K562 (cell line): ENCODE measurements around the gene H2AZ2. TPM values are rescaled to one million over a fixed set of nuclear protein-coding genes. Genes with fewer than 3 reads are reported as not detected.

Experiments
- FOXA3 ChIP-seq, 2 experiments: fragments of 450-650 bp in 1 of 2; sonication (generic) in 1 of 2; formaldehyde crosslinking; IDR thresholded peaks in 1 of 2; conservative IDR thresholded peaks in 1 of 2; 2 replicates each; pipeline versions ENCODE4 v1.4.0 to v1.8.0; 2020 to 2022; ENCODE audit warnings: mild to moderate bottlenecking in 2 of 2, missing genetic modification reagents in 1 of 2
- FOXM1 ChIP-seq, 2 experiments: fragments of 450-650 bp in 1 of 2; sonication (generic) in 1 of 2; formaldehyde crosslinking in 1 of 2; IDR thresholded peaks; 2 replicates each; pipeline versions ENCODE4 v1.6.1 to v1.9.0; 2017 to 2022; ENCODE audit warnings: low read depth in 2 of 2, mild to moderate bottlenecking in 2 of 2, missing genetic modification reagents in 1 of 2, moderate library complexity in 1 of 2
- GTF2B ChIP-seq: IDR thresholded peaks from 2 replicates; pipeline ENCODE4 v1.6.1; 2011; ENCODE audit not compliant: insufficient read length; ENCODE audit errors: extremely low read depth
- GTF2E2 ChIP-seq: fragments of 200-800 bp; sonication (Bioruptor generic); IDR thresholded peaks from 2 replicates; pipeline ENCODE4 v1.6.1; 2016; ENCODE audit warnings: missing genetic modification characterization, missing compliant biosample characterization
- JUND ChIP-seq, 2 experiments: IDR thresholded peaks; 2 replicates in 1 of 2; 3 replicates in 1 of 2; pipeline ENCODE4 v1.6.1; 2011; ENCODE audit warnings: borderline replicate concordance in 2 of 2, low read depth in 2 of 2, low read length in 2 of 2, improper control_type of control experiment in 1 of 2, missing biosample characterization in 1 of 2, missing genetic modification characterization in 1 of 2, missing genetic modification reagents in 1 of 2
- MBD1 ChIP-seq: fragments of 250-450 bp; sonication (Bioruptor Pico); IDR thresholded peaks from 2 replicates; pipeline ENCODE4 v1.8.0; 2022; ENCODE audit warnings: inconsistent platforms
- MTA1 ChIP-seq: fragments of 450-650 bp; IDR thresholded peaks from 2 replicates; pipeline ENCODE4 v1.6.1; 2017; ENCODE audit warnings: borderline replicate concordance
- PBX2 ChIP-seq, 2 experiments: IDR thresholded peaks in 1 of 2; conservative IDR thresholded peaks in 1 of 2; 2 replicates each; pipeline ENCODE4 v1.6.1; 2016; ENCODE audit warnings: low read depth in 2 of 2, mild to moderate bottlenecking in 1 of 2, missing compliant biosample characterization in 1 of 2, missing genetic modification characterization in 1 of 2, moderate library complexity in 1 of 2
- PML ChIP-seq: IDR thresholded peaks from 2 replicates; pipeline ENCODE4 v1.6.1; 2012; ENCODE audit warnings: low read length, inconsistent platforms
- RAD21 ChIP-seq, 2 experiments: fragments of 250-450 bp in 1 of 2; fragments of 450-650 bp in 1 of 2; sonication (Bioruptor Pico) in 1 of 2; formaldehyde crosslinking in 1 of 2; IDR thresholded peaks in 1 of 2; conservative IDR thresholded peaks in 1 of 2; 2 replicates each; pipeline versions ENCODE4 v1.4.0 to v1.8.0; 2020 to 2022; ENCODE audit warnings: mild to moderate bottlenecking in 2 of 2, moderate library complexity in 1 of 2
- SIN3A ChIP-seq, 2 experiments: fragments of 150-350 bp in 1 of 2; IDR thresholded peaks; 2 replicates each; pipeline ENCODE4 v1.6.1; 2011 to 2016; ENCODE audit warnings: borderline replicate concordance in 2 of 2, low read depth in 2 of 2, low read length in 2 of 2, mild to moderate bottlenecking in 2 of 2, moderate library complexity in 2 of 2; ENCODE audit not compliant: control insufficient read depth in 1 of 2
- SIRT6 ChIP-seq: IDR thresholded peaks from one replicate; pipeline ENCODE4 v1.6.1; 2012; ENCODE audit warnings: low read depth, mild to moderate bottlenecking, control low read depth, inconsistent platforms, low read length, moderate library complexity
- TAL1 ChIP-seq: fragments of 450-650 bp; IDR thresholded peaks from 2 replicates; pipeline ENCODE4 v1.6.1; 2016; ENCODE audit warnings: mild to moderate bottlenecking
- THAP12 ChIP-seq: fragments of 250-450 bp; sonication (Bioruptor Pico); IDR thresholded peaks from 2 replicates; pipeline ENCODE4 v1.9.0; 2021; ENCODE audit warnings: mild to moderate bottlenecking, inconsistent platforms
- ZFP30 ChIP-seq: fragments of 250-450 bp; sonication (Bioruptor Pico); IDR thresholded peaks from 2 replicates; pipeline ENCODE4 v1.8.0; 2022; ENCODE audit warnings: moderate library complexity, mild to moderate bottlenecking, inconsistent platforms, borderline replicate concordance
- ZNF274 ChIP-seq: IDR thresholded peaks from 2 replicates; pipeline ENCODE4 v1.6.1; 2011; ENCODE audit warnings: low read depth, mild to moderate bottlenecking, low read length, moderate library complexity, borderline replicate concordance
- ZNF431 ChIP-seq: sonication (generic); formaldehyde crosslinking; IDR thresholded peaks from 2 replicates; pipeline ENCODE4 v1.8.0; 2022; ENCODE audit warnings: mild to moderate bottlenecking, missing genetic modification reagents
- polyA plus RNA-seq, 8 experiments: library from polyadenylated mRNA; depleted of rRNA in 4 of 8; stranded (reverse) in 5 of 8; unstranded in 3 of 8; fragments of >200 nt; fragmentation: Nextera tagmentation in 2 of 8; fragmentation: Illumina TruSeq in 1 of 8; extraction: Ambion mirVana in 2 of 8; extraction: Trizol in 1 of 8; gene quantifications; 2 replicates each; pipeline versions ENCODE4 v1.2.1 to v1.2.3, GENCODE V29; 2011 to 2014; ENCODE audit warnings: inconsistent platforms in 1 of 8, missing spikeins in 1 of 8
- total RNA-seq, 7 experiments: library from RNA; depleted of rRNA in 6 of 7; stranded (reverse); fragments of >200 nt in 6 of 7; fragmentation: Illumina TruSeq in 2 of 7; extraction: Trizol in 2 of 7; gene quantifications; 2 replicates each; pipeline versions ENCODE4 v1.2.1 to v1.2.3, GENCODE V29; 2011 to 2021; ENCODE audit warnings: low replicate concordance in 1 of 7

The H2AZ2 gene
- total and polyA plus RNA-seq, 9 of the 15 experiments (the other 6 are each of a cell fraction or from before 2014, with no cell fraction given), result 105 to 382 (median 286) TPM

- peak; percentile 89 for TF ChIP-seq PBX2 (CRISPR knock-in tag; IDR thresholded peaks at IDR 0.05; ENCODE audit: low read depth)
- TF ChIP-seq PBX2 (tag; conservative IDR thresholded peaks at IDR 0.05; ENCODE audit: low read depth), result peak; percentile 100
- TF ChIP-seq FOXM1 (IDR thresholded peaks at IDR 0.05; ENCODE audit: low read depth), result peak; percentile 96
- TF ChIP-seq FOXM1 (CRISPR knock-in tag; IDR thresholded peaks at IDR 0.05; ENCODE audit: low read depth), result no peak
- no peak for TF ChIP-seq MBD1 (CRISPR knock-in tag)
- peak; percentile 65 for TF ChIP-seq GTF2B
- TF ChIP-seq SIN3A (IDR thresholded peaks at IDR 0.05; ENCODE audit: borderline replicate concordance in 2 of 2, control insufficient read depth in 1 of 2, low read depth in 2 of 2, low read length in 2 of 2), result 0 out of 4 replicates have a peak, but pooled peaks of 1 of the 2 experiments have one; percentile 33
- TF ChIP-seq JUND (IDR thresholded peaks at IDR 0.05; ENCODE audit: borderline replicate concordance, low read depth, low read length), result peak; percentile 66
- TF ChIP-seq JUND (tag; IDR thresholded peaks at IDR 0.05; ENCODE audit: borderline replicate concordance, low read depth, low read length), result no peak; the same call in 2 of the 3 replicates
- TF ChIP-seq ZNF274, result no peak
- peak; percentile 88 for TF ChIP-seq PML
- no peak for TF ChIP-seq RAD21 (CRISPR knock-in tag; conservative IDR thresholded peaks at IDR 0.05 in 1 of 2, IDR thresholded peaks at IDR 0.05 in 1 of 2)
- TF ChIP-seq MTA1, result no peak
- TF ChIP-seq TAL1, result no peak
- TF ChIP-seq ZFP30 (CRISPR knock-in tag), result no peak
- TF ChIP-seq ZNF431, result no peak
- TF ChIP-seq FOXA3 (CRISPR knock-in tag; conservative IDR thresholded peaks at IDR 0.05 in 1 of 2, IDR thresholded peaks at IDR 0.05 in 1 of 2), result 0 out of 4 replicates have a peak, but pooled peaks of 1 of the 2 experiments have one; percentile 6
- TF ChIP-seq THAP12 (CRISPR knock-in tag), result peak; percentile 95
- TF ChIP-seq GTF2E2 (tag), result peak; percentile 90; the same call in 1 of the 2 replicates
- TF ChIP-seq SIRT6, result no peak
Measured at GRCh38 chr7:44847920-44848634, at the start of gene H2AZ2 (continued).
